Dermis blood vessel endothelial cell (primary cell): ENCODE measurements around the gene CADPS2. TPM values are rescaled to one million over a fixed set of nuclear protein-coding genes. Genes with fewer than 3 reads are reported as not detected.

ENCODE experiments used
- DNase-seq: peaks from one replicate; pipeline ENCODE4 v3.0.0; 2010
- total RNA-seq: library from RNA; depleted of rRNA; stranded (reverse); fragments of >200 nt; gene quantifications from 2 replicates; pipeline ENCODE4 v1.2.3, GENCODE V29; 2014

Gene CADPS2
- total RNA-seq, 1 donor from 2014 or later = 83.7 TPM

DNA sequence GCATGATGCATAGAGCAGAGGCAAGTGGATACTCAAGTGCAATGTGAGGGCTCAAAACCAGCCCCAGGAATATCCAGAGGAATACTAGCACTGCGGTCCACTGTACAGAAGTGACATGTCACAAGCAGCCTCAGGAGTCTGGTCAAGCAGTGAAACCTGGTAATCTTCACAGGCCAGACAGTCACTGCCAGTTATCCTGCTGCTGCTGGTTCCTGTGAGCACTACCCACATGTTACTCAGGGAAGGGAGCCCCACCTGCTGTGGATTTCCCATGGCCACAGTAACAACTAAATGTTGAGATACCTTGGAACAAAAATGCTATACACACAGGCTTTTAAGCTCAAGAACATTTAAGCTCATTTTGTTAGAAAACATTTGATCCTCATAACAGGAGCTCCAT, 290.4 kb downstream of the CADPS2 start:
- DNase-seq = no peak

DNA sequence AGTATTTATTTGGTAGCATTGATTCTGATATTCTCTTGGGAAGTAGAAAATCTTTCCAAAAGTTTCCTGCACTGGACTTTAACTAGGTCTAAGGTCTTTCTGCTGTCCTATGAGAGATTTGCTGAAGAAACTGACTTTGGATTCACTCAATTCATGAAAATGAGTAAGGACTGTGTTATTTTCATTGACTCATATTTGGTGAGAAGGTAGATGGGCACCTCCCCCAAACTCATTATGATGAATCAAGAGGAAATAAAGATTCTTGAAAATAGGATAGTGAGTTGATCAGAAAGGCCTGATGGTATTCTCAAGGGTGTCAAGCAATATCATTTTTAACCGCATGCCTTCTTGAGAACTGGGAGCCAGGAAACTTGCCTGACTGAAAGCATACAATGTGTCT, 297.6 kb downstream of the CADPS2 start:
- no peak for DNase-seq

DNA sequence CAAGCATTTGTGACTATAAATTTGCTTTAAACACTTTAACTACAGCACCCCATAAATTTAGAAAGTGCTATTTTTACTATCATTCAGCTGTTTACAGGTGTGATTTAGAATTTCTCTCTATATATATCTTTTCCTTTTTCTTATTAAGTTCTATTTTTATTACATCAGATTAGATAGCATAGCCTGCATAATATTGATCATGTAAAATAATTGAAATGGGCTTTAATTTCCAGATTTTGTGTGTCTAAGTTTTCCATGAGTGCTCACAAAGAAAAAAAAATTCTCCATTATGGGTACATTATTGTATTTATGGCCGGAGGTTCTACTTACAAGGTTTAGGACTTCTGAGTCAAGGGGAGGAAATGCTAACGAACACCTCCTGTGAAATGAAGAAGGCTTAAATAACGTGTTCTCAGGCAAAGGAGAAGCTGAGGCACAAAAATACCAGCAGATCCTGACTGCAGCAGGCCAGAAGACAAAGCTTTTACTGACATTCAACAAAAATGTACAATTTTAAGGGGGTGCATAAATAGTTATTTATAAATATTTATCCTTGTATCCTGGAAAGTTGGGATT, 301.5 kb downstream of the CADPS2 start:
- no peak for DNase-seq

DNA sequence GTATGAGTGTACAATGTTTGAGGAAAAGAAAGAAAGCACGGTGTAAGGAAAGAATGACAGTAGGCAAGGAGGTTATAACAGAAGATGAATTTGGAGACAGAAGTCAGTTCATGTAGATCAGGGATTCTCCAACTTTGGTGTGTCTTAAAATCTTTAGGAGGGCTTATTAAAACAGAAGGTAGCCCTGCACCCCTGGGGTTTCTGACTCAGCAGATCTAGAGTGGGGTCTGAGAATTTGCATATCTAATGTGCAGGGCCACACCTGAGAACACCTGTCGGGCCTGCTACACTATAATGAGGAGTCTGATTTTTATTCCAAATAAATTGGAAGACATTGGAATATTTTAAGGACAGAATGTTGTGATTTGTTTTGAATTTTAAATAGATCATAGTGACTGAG, 307.9 kb downstream of the CADPS2 start:
- no peak for DNase-seq

DNA sequence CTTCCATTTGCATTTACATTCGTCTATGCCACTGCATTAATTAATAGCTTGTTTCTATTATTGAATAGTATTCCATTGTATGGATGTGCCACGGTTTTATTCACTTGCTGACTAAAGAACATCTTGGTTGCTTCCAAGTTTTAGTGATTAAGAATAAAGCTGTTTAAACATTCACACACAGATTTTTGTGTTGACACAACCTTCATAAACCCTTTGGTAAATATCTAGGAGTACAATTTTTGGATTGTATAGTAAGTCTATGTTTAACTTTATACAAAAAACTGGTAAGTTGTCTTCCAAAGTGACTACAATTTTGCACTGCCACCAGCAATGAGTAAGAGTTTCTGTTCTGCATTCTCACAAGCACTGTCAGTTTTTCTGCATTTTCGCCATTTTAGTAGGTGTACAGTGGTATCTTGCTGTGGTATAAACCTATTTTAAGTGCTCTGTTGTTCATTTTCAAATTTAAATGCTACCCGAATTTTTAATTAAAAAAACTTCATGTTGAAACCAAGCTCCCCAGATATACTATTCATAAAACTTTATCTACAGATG, 308.7 kb downstream of the CADPS2 start:
- no peak for DNase-seq

DNA sequence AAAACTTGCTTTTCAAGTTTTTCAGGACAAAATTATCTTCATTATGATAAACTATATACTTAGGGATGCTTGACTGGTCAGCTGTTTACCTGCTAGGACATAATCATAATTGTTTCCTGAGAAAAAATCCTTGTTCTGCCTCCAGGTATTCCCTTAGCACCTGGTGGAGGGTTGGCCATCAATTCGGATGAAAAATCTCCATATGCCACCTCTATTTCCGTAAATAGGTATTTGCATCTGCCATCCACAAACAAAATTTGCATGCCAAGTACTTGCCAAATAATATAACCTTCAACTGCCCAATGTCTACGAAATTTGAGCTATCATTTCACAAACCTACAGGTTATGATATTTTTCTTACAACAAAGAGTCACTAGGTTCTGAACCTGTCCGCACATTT, 313.6 kb downstream of the CADPS2 start:
- DNase-seq = no peak

DNA sequence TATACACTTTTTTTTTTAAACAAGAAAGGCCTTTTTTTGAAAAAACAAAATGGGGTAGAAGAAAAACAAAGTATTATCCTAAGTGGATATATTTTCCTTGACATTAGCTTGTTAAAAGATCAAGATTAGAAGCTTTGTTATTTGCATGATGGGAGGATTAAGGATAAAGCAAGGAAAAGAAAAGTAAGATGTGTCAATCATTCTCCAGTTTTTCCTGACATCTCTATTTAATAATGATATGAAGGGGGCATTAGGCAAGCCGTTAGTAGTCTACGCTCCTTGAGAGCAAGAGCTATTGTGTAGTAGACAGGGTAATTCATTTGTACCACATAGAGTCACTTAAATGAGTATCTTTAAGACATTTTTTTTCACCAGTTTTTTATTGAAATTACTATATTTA, 324.9 kb downstream of the CADPS2 start:
- DNase-seq = no peak

DNA sequence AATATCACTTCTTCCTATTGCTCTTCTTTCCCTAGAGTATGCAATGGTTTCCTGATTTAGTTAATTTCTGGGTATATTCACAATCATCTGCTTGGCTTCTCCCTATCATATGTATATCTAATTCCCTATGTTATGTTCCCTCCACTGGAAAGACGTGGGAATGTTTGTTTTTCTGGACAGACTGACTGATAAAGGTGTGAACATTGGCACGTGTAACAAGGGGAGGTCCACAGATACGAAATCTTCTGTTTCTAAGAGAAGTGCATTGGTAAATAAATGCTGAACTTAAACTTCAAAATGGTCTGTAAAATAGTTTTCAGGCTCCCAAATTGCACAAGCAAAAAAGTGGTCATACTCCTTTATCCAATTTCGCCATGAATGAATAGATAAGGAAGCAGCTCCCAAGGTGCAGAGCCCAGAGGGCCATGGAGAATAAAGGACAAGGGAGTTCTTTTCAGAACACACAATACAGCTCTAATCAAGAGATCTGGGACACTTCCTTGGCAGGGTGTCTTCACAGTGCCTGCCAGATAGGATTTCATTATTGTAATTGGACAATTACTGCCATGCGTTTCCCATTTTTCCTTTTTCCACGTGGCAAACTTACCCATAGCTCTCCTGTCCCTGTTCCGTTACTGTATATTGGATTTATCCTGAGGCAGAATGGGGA, 329.3 kb downstream of the CADPS2 start:
- no peak for DNase-seq

DNA sequence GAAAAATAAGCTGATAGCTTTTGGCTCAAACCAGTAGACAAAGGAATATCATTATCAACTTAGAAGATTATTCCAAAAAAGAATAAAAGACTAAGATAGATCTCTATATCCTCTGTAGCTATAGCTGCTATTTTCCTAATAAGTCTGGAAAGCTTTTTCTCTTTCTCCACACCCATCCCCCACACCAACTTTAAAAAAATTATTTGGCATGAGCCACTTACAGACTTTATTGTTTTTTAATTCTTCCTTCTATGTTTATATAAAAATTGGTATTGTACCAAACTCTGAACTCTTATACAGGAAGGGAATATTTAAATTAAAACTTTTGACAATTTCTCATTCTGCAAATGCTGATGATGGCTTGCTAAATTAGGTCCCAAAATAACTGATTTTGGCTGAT, 330.0 kb downstream of the CADPS2 start:
- DNase-seq = no peak

DNA sequence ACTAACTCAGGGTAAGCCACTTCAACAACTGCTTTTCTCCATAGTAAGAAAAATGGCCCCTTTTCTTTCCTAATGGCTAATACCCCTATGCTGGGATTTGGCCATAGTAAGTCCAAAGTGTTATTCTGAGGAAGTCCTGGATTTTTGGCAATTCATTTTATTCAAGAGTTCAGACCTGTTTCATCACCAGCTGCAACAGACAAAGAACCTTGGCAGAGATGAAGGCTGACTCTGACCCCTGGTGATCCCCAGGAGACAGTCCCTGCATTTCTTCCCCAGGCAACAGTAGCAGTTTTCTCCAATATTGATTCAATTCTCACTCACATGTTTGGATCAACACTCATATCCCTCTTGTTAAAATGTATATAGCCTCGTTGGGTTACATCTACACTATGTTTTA, 332.5 kb downstream of the CADPS2 start:
- DNase-seq = no peak

DNA sequence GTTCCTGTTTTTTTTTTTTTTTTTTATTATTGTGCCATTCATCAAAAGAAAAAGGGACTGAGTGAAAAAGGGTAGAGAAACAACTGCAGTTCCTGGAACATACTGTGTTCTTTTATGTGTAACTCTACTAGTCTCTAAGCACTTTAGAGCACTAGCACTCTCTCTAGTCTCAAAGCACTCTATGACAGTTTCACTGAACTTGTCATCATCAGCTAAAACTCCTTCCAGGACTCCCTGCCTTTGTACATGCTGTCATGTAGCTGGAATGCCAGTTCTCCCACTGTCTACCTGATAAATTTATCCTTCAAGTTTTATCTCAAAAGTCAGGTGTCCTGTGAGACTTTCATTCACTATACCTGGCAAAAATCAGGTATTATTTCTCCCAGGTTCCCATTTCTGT, 333.5 kb downstream of the CADPS2 start:
- no peak for DNase-seq

DNA sequence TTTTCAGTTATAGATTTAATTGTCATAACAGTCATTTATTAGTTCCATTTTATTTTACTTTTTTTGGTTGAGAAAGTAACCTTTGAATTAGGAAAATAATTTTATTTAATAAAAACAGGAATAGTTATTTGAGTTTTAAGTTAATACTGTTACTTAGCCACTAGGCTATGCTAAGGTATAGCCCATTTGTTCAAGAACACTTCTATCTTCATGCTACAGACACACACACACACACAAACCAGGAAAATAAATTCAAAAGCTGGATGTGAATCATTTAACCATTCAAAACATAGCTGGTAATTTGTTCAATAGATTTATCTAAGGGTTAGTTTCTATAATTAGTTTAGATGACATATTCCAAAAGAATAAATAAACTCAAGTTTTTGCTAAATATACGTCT, 335.7 kb downstream of the CADPS2 start:
- peak; percentile 72 for DNase-seq

DNA sequence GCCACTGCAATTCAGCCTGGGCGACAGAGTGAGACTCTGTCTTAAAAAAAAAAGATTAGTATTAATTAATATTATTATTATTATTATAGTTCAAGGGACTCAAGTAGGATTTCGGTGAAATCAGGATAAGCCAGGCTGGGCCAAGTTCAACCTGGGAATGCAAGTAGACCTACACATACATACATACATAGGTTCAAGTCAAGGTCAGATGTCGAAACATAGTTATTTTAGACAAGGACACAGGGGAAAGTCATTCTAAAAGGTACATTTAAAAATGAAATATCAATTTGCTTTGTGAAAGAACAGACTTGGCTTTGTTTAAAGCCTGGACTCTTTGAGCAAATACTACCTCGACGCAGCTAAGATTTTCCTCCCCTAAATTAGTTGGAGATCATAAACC, 336.7 kb downstream of the CADPS2 start:
- DNase-seq = no peak

DNA sequence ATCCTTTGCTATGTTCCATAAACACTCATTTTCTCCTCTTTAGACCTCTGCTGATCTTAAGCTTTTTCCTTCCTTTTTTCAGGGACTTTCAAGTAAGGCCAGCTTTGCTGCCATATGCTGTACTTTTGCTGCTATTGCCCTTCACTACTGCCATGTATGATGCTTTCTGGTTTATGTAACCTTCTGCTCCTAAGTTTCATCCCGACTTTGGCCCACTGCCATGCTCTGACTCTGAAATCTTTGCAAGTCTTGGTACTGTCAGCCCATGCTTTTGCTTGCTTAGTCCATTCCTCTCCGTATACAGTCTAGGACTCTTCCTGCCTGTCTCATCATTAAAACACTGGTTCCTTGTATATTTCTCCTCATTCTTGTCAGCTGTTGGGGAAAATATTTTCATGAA, 339.8 kb downstream of the CADPS2 start:
- DNase-seq = no peak

DNA sequence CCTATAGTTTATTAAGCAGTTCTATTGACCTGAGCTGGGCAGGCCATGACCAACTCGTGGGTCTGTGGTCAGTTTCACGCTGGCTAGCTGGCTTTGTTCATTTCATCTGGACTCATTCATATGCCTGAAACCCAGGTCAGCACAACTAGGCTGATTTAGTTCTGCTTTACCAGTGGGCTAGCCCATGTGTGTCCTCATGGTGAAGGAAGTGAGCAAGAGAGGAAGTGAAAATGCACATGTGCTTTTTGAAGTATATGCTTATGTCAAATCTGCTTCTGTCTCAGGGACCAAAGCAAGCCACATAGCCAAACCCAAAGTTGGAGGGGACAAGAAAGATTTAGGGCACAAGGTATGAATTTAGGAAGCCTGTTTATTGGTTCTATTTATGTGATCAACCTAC, 341.8 kb downstream of the CADPS2 start:
- DNase-seq = no peak

DNA sequence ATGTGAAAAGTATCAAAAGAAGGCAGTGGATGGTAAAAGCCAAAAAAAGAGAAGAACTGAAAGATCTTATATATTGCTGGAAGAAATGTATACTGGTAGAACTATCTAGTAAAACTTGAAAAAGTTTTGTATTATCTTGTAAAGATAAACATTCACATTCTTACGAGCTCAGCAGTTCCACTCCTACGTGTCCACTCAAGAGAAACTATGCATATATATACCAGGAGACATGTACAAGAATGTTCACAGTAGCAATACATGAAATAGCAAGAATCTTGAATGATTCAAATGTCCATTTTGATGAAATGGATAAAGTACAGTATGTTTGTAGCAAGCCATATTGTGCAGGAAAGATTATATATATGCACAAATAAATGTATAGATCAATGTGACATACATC, 342.4 kb downstream of the CADPS2 start:
- DNase-seq = no peak

DNA sequence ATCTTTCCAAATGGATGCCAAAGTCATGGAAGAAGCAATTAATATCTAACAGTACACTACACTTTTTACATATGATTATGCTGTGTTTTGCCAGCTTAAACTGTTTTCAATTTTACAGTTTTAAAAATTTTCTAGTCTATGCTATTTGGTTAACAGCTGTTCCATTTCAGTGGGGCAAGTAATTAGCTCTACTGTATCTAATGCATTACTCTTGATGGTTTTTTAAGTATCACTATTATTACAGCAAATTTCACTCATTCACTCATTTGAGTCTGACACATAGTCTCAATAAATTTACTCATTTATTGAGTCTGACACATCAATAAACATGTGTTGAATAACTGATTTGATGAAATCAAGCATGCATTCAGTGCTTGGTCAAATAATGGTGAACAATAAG, 343.1 kb downstream of the CADPS2 start:
- DNase-seq = no peak

DNA sequence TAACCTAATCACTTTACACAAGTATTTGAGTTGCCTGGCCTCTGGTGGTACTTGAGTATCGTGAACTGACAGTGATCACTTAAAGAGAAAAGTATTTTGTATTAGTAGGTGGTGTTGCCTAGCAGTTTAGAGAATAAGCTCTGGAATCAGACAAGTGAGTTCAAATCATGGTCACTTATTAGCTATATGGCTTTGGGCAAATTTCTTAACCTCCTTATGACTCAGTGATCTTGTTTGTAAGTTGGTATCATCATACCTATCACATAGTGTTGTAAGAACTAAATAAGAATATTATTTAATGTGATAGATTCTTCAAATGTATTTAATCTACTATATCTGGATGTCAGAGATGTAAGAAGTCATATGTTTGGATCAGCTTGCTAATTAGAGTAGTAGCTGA, 351.2 kb downstream of the CADPS2 start:
- no peak for DNase-seq

DNA sequence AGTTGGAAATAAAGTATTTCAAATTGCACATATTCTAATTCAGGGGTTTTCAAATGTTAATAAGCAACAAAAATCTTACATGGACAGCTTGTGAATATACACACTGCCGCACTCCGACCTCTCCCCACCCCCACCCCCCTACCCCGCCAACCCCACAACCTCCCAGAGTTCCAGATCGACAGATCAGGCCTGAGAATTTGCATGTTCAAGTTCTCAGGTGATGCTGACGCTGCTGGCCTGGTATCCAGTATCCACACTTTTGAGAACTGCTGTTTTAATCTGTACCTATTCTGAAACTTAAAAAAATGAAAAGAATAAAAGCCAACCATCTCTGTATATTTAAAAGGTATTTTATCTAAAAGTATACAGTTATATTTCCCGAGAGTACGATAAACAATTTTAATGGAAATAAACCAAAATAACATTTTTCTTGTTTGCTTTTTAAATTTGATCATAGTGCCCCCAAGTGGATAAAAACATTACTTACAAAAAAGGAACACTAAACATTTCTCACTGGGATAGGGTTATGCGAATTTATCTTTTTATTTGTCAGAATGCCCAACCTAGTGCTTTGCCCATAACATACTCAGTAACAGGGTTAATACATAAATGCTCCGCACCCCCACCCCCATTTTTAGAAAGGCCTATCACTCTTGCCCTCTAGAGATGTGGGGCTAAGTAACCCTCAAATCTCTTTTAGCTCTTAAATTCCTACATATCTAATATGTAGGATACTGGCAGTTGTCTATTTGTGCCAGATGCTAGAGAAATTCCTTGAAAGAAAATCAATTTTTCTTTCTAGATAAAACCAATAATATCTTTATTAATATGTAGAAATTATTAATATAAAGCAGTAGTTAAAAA, 353.6 kb downstream of the CADPS2 start:
- DNase-seq = peak; percentile 45

DNA sequence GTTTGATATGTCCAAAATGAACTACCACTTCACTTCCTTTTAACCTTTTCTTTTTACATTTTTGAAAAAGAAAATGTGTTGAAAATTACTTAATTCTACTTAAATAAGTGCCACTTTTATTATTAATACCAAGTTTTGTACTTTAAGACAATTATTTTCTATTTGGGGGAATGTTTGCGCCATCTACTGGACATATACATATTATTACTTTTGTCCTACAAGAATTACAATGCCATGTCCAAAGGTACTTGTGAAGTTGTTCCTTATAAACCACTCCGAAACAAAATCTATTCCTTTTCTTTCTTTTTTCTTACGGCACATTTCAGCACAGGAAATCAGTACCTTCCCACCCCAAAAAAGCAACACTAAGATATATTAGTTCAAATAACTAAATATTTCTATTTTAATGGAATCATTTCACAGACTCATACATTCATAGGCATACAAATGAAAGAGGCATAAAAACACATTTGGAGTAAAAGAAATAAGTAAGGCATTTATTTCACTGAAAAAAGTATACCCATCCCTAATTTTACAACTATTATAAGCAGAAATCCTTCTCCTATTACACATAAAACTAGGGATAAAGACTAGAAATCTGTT, 357.3 kb downstream of the CADPS2 start:
- peak; percentile 78 for DNase-seq

DNA sequence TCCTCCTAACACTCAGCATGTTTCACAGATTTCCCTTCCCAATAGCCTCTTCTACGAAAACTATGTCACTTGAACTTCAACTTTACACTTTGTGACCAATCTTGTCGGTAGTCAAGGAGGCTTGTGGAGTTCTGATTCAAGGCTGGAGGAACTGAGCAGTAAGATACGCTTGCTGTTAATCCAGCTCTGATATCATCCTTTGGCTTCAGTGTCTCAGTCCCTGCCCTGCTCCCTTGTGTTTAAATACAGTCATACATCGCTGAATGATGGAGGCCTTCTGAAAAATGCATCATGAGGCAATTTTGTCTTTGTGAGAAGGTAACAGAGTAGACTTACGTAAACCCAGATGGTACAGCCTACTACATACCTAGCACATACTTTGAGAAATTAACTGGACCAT, 360.9 kb downstream of the CADPS2 start:
- no peak for DNase-seq

DNA sequence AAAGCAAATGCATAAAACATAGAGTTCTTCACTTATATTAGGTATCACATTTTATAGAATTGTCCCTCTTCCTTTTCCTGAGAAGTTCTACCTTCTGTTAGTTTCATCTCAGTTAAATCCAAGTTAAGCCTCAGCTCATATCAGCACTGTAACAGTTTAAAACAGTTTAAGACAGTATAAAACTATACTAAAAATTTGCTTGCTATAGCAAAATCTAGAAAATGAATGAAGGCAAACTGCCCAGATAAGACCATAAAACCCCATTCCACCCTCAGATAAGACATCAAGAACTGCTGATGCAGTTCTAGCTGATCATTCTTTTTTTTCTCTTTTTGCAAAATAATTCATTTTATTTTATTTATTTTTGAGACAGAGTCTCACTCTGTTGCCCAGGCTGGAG, 364.5 kb downstream of the CADPS2 start:
- DNase-seq = no peak

DNA sequence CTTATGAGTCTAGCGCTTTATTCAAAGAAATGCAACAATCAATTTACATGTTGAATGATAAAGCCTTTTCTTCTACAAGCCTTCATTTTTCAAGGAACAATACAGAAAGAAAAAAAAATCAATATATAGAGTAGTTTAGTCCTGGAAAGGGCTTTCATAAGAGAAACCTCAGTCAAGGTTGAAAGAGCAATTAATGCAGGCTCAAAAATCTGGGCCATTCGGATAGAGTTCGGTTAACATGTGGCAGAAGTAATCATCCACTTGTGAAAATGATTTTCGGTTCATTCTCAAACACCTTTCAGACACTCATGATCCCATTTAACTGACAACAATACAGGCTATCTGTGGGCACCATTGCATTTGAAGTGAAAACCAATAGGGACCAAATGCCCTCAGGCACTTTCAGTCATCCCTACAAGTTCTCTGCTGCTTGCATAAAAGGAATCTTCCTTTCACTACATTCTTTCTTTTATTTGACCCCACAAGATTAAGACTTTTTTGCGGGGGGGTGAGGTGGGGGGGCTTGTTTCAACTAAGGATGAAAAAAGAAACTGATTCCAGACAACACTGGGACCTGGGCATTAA, 365.2 kb downstream of the CADPS2 start:
- no peak for DNase-seq
